SK-N-MC (cell line): ENCODE data around the gene ZNF282.

ENCODE experiments used
- DNase-seq: peaks from one replicate; pipeline ENCODE4 v3.0.0-alpha.2; 2011; ENCODE audit warnings: low read depth, low spot score
- H3K27ac ChIP-seq: fragments of 200-600 bp; sonication (generic); 2 replicates; pipeline ENCODE4 v1.5.1; 2016; ENCODE audit warnings: mixed run types
- H3K36me3 ChIP-seq: fragments of 200-600 bp; sonication (generic); 2 replicates; pipeline ENCODE4 v1.6.1; 2017; ENCODE audit warnings: antibody characterized with exemption, low read length, mixed read lengths; ENCODE audit not compliant: insufficient read depth
- H3K4me3 ChIP-seq: fragments of 200-600 bp; sonication (generic); 2 replicates; pipeline ENCODE4 v1.5.1; 2016
- H3K9ac ChIP-seq: fragments of 200-600 bp; sonication (generic); 2 replicates; pipeline ENCODE4 v1.8.0; 2017; ENCODE audit warnings: mixed run types, mixed read lengths; ENCODE audit not compliant: insufficient read length
- H3K9me3 ChIP-seq: fragments of 200-600 bp; sonication (generic); 2 replicates; pipeline ENCODE4 v1.6.1; 2017; ENCODE audit warnings: low read depth, mild to moderate bottlenecking, antibody characterized with exemption, low read length, moderate library complexity, mixed read lengths
- EZH2 ChIP-seq: fragments of 200-600 bp; sonication (generic); IDR thresholded peaks from one replicate; pipeline ENCODE4 v1.6.1; 2017; ENCODE audit warnings: antibody characterized with exemption
- FOXP2 ChIP-seq: optimal IDR thresholded peaks from 2 replicates; pipeline ENCODE3; 2011; ENCODE audit warnings: mild to moderate bottlenecking, moderate library complexity; ENCODE audit not compliant: insufficient read depth; ENCODE audit errors: extremely low read length, control extremely low read depth
- POLR2AphosphoS5 ChIP-seq: IDR thresholded peaks from 2 replicates; pipeline ENCODE4 v1.6.1; 2012; ENCODE audit warnings: mild to moderate bottlenecking, low read depth, low read length, borderline replicate concordance

ZNF282 gene

DNA sequence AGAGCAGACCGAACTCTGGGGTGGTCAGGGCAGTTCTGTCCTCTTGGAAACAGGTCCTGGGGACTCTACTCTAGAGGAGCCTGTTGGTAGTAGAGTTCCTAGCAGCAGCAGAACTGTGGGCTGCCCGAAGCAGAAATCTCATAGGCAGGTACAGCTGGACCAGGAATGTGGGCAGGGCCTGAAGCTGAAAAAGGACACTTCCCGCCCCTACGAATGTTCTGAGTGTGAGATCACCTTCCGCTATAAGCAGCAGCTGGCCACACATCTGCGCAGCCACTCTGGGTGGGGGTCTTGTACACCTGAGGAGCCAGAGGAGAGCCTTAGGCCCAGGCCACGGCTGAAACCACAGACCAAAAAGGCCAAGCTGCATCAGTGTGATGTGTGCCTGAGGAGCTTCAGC is 58.3 kb downstream of the ZNF282 start:
- TF ChIP-seq FOXP2 (no peak), EZH2 (no peak), POLR2AphosphoS5 (no peak)
- H3K4me3 ChIP-seq, result no peak overlapping the region
- no peak overlapping the region for H3K9ac ChIP-seq
- no peaks in the 10 kb centered on the region for H3K9me3 ChIP-seq
- H3K27ac ChIP-seq, result no peak overlapping the region
- H3K36me3 ChIP-seq, result peaks cover 38% of the 10 kb centered on the region; the same call in 1 of the 2 replicates
- no peak for DNase-seq

DNA sequence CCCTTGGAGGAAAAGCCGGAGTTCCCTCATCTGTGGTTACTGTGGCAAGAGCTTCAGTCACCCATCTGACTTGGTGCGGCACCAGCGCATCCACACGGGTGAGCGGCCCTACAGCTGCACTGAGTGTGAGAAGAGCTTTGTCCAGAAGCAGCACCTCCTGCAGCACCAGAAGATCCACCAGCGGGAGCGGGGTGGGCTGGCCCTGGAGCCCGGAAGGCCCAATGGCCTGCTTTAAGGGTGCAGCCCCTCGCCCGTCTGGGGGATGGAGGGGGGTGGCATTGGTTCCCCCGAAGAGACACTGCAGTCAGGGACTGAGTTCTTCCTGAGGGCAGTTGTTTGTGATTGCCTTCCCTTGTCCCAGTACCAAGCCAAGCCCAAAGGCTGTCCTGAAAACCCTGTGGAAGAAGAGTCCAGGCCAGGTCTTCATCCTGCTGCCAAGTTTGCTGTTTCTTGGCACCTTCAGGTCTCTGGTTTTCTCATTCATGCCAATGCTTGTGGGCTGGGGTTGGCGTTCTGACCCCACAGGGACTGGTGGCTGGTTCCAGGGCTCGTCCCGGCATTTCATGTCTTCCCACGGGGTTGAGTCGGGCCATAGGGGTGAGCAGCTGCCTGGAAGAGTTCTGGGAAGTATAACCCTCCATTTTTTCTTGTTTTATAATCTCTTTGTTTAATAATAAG is 59.0 kb downstream of the ZNF282 start:
- peaks cover 38% of the 10 kb centered on the region; the same call in 1 of the 2 replicates for H3K36me3 ChIP-seq
- H3K9ac ChIP-seq, result no peak overlapping the region
- H3K4me3 ChIP-seq, result no peak overlapping the region
- TF ChIP-seq EZH2, result no peak
- TF ChIP-seq POLR2AphosphoS5, result no peak
- no peak for TF ChIP-seq FOXP2
- H3K27ac ChIP-seq, result no peak overlapping the region
- no peak for DNase-seq
- H3K9me3 ChIP-seq, result no peaks in the 10 kb centered on the region

- Histone ChIP-seq H3K27ac (no peak overlapping the region), H3K9me3 (no peaks in the 10 kb centered on the region), H3K36me3 (peaks cover 36% of the 10 kb centered on the region; the same call in 1 of the 2 replicates), H3K4me3 (no peak overlapping the region), H3K9ac (no peak overlapping the region)
- TF ChIP-seq EZH2, result no peak
- TF ChIP-seq POLR2AphosphoS5, result no peak
- no peak for TF ChIP-seq FOXP2
- DNase-seq, result no peak
Observed at GRCh38 chr7:149255174-149255573, 59.8 kb downstream of the ZNF282 start.

DNA sequence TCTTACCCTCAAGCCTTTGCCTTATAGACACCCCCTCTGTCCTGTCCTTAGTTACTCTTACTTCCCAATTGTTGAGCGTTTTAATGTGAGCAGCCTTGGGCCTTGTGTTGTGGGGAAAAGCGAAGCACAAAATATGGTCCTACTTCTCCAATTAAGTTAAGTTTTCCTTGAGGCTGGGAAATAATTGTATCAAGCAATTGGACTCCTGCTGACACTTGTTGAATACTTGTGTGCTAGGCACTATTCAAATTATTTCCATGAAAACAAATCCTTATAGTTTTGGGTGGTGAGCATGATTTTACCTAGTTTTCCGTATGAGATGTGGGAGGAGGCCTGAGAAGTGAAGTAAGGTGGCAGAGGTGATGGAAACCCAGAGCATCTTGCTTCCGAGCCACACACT is 61.2 kb downstream of the ZNF282 start:
- no peak overlapping the region for H3K9ac ChIP-seq
- TF ChIP-seq FOXP2 (no peak), POLR2AphosphoS5 (no peak), EZH2 (no peak)
- H3K36me3 ChIP-seq, result peaks cover 28% of the 10 kb centered on the region; the same call in 1 of the 2 replicates
- H3K27ac ChIP-seq, result no peak overlapping the region
- H3K9me3 ChIP-seq, result no peaks in the 10 kb centered on the region
- DNase-seq, result no peak
- no peak overlapping the region for H3K4me3 ChIP-seq

GRCh38 chr7:149257146-149257545 is 61.8 kb downstream of the ZNF282 start:
- no peak overlapping the region for H3K9ac ChIP-seq
- TF ChIP-seq EZH2 (no peak), POLR2AphosphoS5 (no peak), FOXP2 (no peak)
- H3K27ac ChIP-seq, result no peak overlapping the region
- H3K4me3 ChIP-seq, result no peak overlapping the region
- no peak for DNase-seq
- peaks cover 22% of the 10 kb centered on the region; the same call in 1 of the 2 replicates for H3K36me3 ChIP-seq
- no peaks in the 10 kb centered on the region for H3K9me3 ChIP-seq

DNA sequence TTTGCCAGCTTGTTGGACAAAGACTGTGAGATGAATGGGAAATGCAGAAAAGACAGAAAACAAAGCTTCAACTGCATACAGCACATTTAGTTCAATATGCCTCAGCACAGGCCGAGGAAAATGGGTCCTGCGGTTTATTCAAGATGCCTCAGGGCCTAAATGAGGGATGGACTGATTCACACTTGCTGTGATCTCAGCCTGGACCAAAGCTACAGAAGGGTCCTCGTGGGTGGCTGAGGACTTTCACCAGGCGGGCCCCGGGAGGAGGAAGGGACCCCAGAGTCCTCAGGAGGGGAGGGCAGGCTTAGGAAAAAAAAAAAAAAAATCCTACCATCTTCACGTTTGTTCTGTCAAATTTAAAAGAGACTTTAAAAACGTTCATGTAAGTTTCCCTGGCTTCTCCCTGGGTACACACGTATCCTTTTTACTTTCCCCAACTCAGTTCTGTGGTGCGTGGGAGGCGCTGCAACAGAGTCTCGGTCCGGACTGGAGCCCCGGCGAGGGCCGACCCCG is 66.0 kb downstream of the ZNF282 start:
- peak overlapping the region; percentile 95 for H3K9ac ChIP-seq
- H3K27ac ChIP-seq, result peak overlapping the region; percentile 81
- no peaks in the 10 kb centered on the region for H3K9me3 ChIP-seq
- peak overlapping the region; percentile 97 for H3K4me3 ChIP-seq
- no peak for DNase-seq
- peaks cover 26% of the 10 kb centered on the region for H3K36me3 ChIP-seq
- no peak for TF ChIP-seq FOXP2
- no peak for TF ChIP-seq POLR2AphosphoS5
- no peak for TF ChIP-seq EZH2

DNA sequence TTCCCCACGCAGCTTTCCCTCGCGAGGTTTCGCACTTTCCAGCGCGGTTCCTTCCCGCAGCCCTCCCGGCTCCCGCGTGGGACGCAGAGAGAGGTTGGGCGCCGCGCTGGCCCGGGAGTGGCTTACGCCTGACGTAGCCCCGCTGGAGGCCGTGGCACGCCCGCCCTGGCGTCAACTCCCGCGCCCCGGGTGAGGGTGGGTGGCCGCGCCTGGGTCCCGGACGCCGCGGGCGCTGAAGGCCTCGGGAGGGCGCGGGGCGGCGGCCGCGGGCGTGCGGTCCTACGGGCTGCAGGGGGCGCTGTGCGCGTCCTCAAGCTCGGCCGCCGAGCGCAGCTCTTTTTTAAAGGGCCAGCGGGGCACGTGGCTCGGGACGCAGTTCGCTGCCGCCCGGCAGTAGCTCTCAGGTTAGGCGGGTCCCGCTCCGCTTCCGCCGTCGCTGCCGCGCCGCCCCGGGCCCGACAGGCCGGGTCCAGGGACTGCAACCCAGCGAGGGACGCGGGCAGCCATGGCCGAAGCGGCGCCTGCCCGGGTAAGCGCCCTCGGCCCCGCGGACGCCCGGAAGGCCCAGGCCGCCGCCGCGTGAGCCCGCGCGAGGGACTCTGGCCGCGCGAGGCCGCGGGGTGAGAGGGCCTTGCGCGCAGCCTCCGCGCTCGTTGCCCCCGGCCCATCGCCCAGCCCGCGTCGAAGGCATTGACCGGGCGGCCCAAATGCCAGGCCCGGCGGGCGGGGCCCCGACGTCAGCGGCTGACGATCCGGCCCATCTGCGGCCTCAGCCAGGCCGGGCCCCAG is 66.7 kb downstream of the ZNF282 start, which contains the start of gene ZNF783:
ZNF783 (plus strand) TSS at position 368 of the 789 bp plus-strand sequence; CDS start at position 506, 138 bp downstream.
- peaks cover 33% of the 10 kb centered on the region for H3K36me3 ChIP-seq
- no peak for DNase-seq
- peak within 1 kb of the TSS; percentile 97 for H3K4me3 ChIP-seq
- TF ChIP-seq FOXP2 (no peak), EZH2 (no peak), POLR2AphosphoS5 (peak; percentile 75)
- peak within 1 kb of the TSS; percentile 95 for H3K9ac ChIP-seq
- H3K9me3 ChIP-seq, result no peaks in the 10 kb centered on the region
- peak within 1 kb of the TSS; percentile 81 for H3K27ac ChIP-seq

DNA sequence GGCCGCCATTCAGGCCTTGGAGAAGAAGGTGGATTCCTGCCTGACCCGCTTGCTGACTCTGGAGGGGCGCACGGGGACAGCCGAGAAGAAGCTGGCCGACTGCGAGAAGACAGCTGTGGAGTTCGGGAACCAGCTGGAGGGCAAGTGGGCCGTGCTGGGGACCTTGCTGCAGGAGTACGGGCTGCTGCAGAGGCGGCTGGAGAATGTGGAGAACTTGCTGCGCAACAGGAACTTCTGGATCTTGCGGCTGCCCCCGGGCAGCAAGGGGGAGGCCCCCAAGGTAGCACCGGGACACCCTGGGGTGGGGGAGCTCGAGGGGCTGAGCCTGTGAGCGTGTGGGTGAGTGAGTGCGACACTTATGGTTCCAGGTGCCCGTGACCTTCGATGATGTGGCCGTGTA is 71.1 kb downstream of the ZNF282 start:
- H3K9me3 ChIP-seq, result no peaks in the 10 kb centered on the region
- TF ChIP-seq FOXP2 (no peak), EZH2 (no peak), POLR2AphosphoS5 (no peak)

More for the DNA sequence above, 71.1 kb downstream of the ZNF282 start:
- H3K27ac ChIP-seq, result no peak overlapping the region
- no peak overlapping the region for H3K4me3 ChIP-seq
- no peak overlapping the region for H3K9ac ChIP-seq
- H3K36me3 ChIP-seq, result peaks cover 68% of the 10 kb centered on the region
- DNase-seq, result no peak
